ENCODE results near the gene PROC. TPM values are rescaled to one million over a fixed set of nuclear protein-coding genes. Genes with fewer than 3 reads are reported as not detected.

PROC gene
- total and polyA plus RNA-seq, 9 of the 15 experiments (the other 6 are each of a cell fraction or from before 2014, with no cell fraction given) = not detected

GRCh38 chr2:127421116-127421800 lies 3.0 kb downstream of the PROC start:
- in situ Hi-C loops (cut with MboI) = no loop called here

More at GRCh38 chr2:127421116-127421800, 3.0 kb downstream of the PROC start:
- Histone ChIP-seq H3K9me1 (ENCODE audit: control insufficient read depth, insufficient read depth, low read length) (no peaks in the 10 kb centered on the region), H3K36me3 (ENCODE audit: control insufficient read depth, insufficient read depth, low read length) (no peaks in the 10 kb centered on the region), H3K4me3 (no peak overlapping the region), H4K20me1 (replicated peaks; ENCODE audit: control insufficient read depth, insufficient read depth, low read length) (no peaks in the 10 kb centered on the region), H3K27ac (ENCODE audit: extremely low read depth, low read depth, low read length) (no peak overlapping the region), H3K27me3 (ENCODE audit: control insufficient read depth in 2 of 2, insufficient read depth in 2 of 2, low read length in 2 of 2) (peaks cover 8 to 53% of the 10 kb centered on the region in 2 experiments; a peak in 4 of 5 replicates), H3K9me3 (replicated peaks; ENCODE audit: control insufficient read depth, insufficient read depth, low read depth, low read length) (no peaks in the 10 kb centered on the region), H3K79me2 (ENCODE audit: control insufficient read depth, insufficient read depth, low read length) (no peaks in the 10 kb centered on the region), H3K4me2 (ENCODE audit: insufficient read depth, low read length) (no peak overlapping the region), H3K4me1 (replicated peaks in 1 of 2; ENCODE audit: control insufficient read depth in 2 of 2, insufficient read depth in 2 of 2, low read length in 2 of 2) (peaks cover 0 to 28% of the 10 kb centered on the region in 2 experiments; a peak in 3 of 5 replicates), H2AFZ (ENCODE audit: low read depth, low read length) (no peak overlapping the region), H3K9ac (ENCODE audit: insufficient read depth in 1 of 2, low read depth in 2 of 2, low read length in 2 of 2) (no peak overlapping the region)
- no peak for FAIRE-seq
- 27% methylated on average over 15 of the region's 15 CpGs for WGBS (ENCODE audit: insufficient coverage, low coverage, missing lambda C conversion rate)
- CTCF ChIA-PET (ENCODE audit: low intra/inter-chr PET ratio) = no interaction called here
- ATAC-seq = 0 out of 3 replicates have a peak, but pooled peaks have one; percentile 10
- BruUV-seq (replicated peaks) = no TSS peak
- intact Hi-C loops (cut with micrococcal nuclease) = no loop called here
- TF ChIP-seq PRDM10 (IDR thresholded peaks at IDR 0.05; ENCODE audit: partially characterized antibody) (peak; percentile 36), GABPB2 (CRISPR knock-in tag; conservative IDR thresholded peaks at IDR 0.05) (no peak), ARID2 (IDR thresholded peaks at IDR 0.05) (no peak)
- DNase-seq (ENCODE audit: extremely low read depth in 1 of 4, low spot score in 3 of 4) = no peak
- POLR2A ChIA-PET = interaction anchor here (0.6 to 0.9 kb wide), 3 partner anchors 15 to 584 kb away, joined by 3 read pairs; no protein-coding TSS in a partner anchor
